Neural cell (in vitro differentiated cells): ENCODE results near the gene ZHX3.

Experiments
- CTCF ChIP-seq: fragments of 450-650 bp; IDR thresholded peaks from 2 replicates; pipeline ENCODE4 v1.5.1; 2014; ENCODE audit warnings: antibody characterized with exemption, mild to moderate bottlenecking, moderate library complexity; ENCODE audit not compliant: poor library complexity, severe bottlenecking
- EZH2 ChIP-seq: fragments of 200-600, 300-800 bp; shearing (Covaris generic), sonication (generic); IDR thresholded peaks from 2 replicates; pipeline ENCODE4 v1.6.1; 2014; ENCODE audit warnings: antibody characterized with exemption, low read length, borderline replicate concordance, mild to moderate bottlenecking; ENCODE audit not compliant: insufficient read depth, poor library complexity, severe bottlenecking
- POLR2AphosphoS5 ChIP-seq: IDR thresholded peaks from 2 replicates; pipeline ENCODE4 v1.6.1; 2012

- TF ChIP-seq CTCF: no peak
- no peak for TF ChIP-seq EZH2
- TF ChIP-seq POLR2AphosphoS5: no peak
Measured at GRCh38 chr20:41232973-41233926, 84.3 kb downstream of the ZHX3 start.
